ENCODE measurements around the gene HS3ST6.

DNA sequence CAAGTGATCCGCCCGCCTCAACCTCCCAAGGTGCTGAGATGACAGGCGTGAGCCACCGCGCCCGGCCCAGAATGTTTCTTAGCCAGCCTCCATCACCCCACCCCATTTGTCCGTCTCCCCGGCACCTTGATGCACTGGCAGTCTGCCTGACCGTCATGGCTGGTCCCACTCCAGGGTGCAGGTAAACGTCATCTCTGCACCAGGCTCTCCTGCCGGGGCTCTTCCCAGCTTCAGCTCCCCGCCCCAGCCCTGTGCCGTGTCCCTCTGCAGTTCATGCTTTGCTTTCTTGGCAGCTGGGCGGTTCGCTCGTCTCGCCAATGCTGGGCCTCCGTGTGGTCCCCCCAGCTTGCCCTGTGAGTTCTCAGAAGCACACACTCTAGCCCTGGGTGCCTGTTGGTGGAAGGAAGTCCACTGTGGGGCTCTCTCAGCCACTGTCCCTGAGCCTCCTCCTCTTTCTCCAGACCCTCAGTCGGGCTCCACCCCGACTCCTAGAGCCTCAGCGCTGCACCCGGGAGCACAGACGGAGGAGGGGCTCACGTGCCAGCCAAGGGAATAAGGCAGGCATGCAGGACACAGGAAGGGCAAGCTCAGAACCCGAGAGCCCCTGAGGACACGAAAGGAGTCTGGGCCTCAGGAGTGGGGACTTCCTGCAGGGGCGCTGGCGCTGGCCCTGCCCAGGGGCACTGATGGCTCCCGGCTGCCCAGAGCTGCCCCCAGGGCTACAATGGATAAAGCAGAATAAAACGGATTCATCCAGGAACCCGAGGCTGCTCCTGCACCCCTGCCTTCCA lies 12.0 kb downstream of the HS3ST6 start:
- no peak for TF ChIP-seq GATA2 (IDR thresholded peaks at IDR 0.05; ENCODE audit: low read depth, low read length)
- no peak for TF ChIP-seq GATA3 (IDR thresholded peaks at IDR 0.05; ENCODE audit: low read depth, low read length)
